HCT116 (cell line): ENCODE results near the gene MCRS1. TPM values are rescaled to one million over a fixed set of nuclear protein-coding genes. Genes with fewer than 3 reads are reported as not detected.
A peak's percentile ranks its signal among the peaks of the same experiment; 100 is the strongest.

Experiments used
- ATAC-seq: fragments of 200-7000 bp; cut with Tn5 transposase; 2 replicates; pipeline ENCODE4 v1.9.1; 2020; ENCODE audit warnings: mild to moderate bottlenecking, moderate library complexity
- BruUV-seq: library from RNA; stranded (reverse); fragments of 400-500 nt; replicated peaks from 2 replicates; lab custom pipeline; 2021; lab: Mats Ljungman, UMichigan
- CTCF ChIA-PET: fragments of 300-600 bp; sonication (Branson Sonifier 250); formaldehyde crosslinking; loops from one replicate; lab custom pipeline; 2021; ENCODE audit warnings: antibody characterized with exemption; lab: Charles Lee
- POLR2A ChIA-PET: fragments of 300-600, 350-600 bp; sonication (Branson Sonifier 250); formaldehyde crosslinking; loops from one replicate; lab custom pipeline; 2021; ENCODE audit warnings: antibody characterized with exemption; lab: Charles Lee
- RAD21 ChIA-PET, 2 experiments: fragments of 300-600 bp; sonication (Branson Sonifier 250); formaldehyde crosslinking; loops; one replicate each; lab custom pipeline; 2023; ENCODE audit warnings: low total read pairs in 2 of 2; ENCODE audit not compliant: uncharacterized antibody in 2 of 2, unreplicated experiment in 2 of 2, low non-redundant PET in 1 of 2; lab: Charles Lee
- DNase-seq: peaks from one replicate; pipeline ENCODE4 v3.0.0-alpha.2; 2010; ENCODE audit warnings: low read depth, low spot score
- H2AFZ ChIP-seq: fragments of 200-600 bp; shearing (Covaris generic), sonication (generic); 2 replicates; pipeline ENCODE4 v1.6.1; 2017; ENCODE audit warnings: low read depth, mixed run types, mixed read lengths, antibody characterized with exemption, low read length; ENCODE audit not compliant: poor library complexity, severe bottlenecking
- H3K27ac ChIP-seq: 2 replicates; pipeline ENCODE4 v1.5.1; 2012; ENCODE audit warnings: low read depth, low read length
- H3K27me3 ChIP-seq: fragments of 200-600 bp; sonication (generic); 2 replicates; pipeline ENCODE4 v1.6.1; 2016; ENCODE audit warnings: mixed run types, low read length, mixed read lengths; ENCODE audit not compliant: insufficient read depth
- H3K36me3 ChIP-seq, 2 experiments: fragments of 200-500 bp in 1 of 2; fragments of 200-600 bp in 1 of 2; sonication (Bioruptor generic) in 1 of 2; sonication (generic) in 1 of 2; 2 replicates each; pipeline versions ENCODE4 v1.5.1 to v1.6.1; 2014 to 2016; ENCODE audit warnings: low read length in 2 of 2, inconsistent platforms in 1 of 2, mixed read lengths in 1 of 2, mixed run types in 1 of 2; ENCODE audit not compliant: insufficient read depth in 2 of 2, control insufficient read depth in 1 of 2
- H3K4me1 ChIP-seq, 2 experiments: fragments of 200-600 bp in 1 of 2; sonication (generic) in 1 of 2; 2 replicates each; pipeline versions ENCODE4 v1.5.1 to v1.6.1; 2012 to 2017; ENCODE audit warnings: low read length in 2 of 2, inconsistent platforms in 1 of 2, mild to moderate bottlenecking in 1 of 2, mixed read lengths in 1 of 2, mixed run types in 1 of 2, moderate library complexity in 1 of 2; ENCODE audit not compliant: insufficient read depth in 2 of 2, control insufficient read depth in 1 of 2
- H3K4me2 ChIP-seq: fragments of 200-600 bp; sonication (generic); 2 replicates; pipeline ENCODE4 v1.6.1; 2017; ENCODE audit warnings: mixed run types, low read length, mixed read lengths
- H3K4me3 ChIP-seq, 2 experiments: fragments of 200-600 bp in 1 of 2; sonication (generic) in 1 of 2; replicated peaks in 1 of 2; 2 replicates each; pipeline ENCODE4 v1.5.1; 2011 to 2016; ENCODE audit warnings: low read length in 2 of 2, control low read depth in 1 of 2, low read depth in 1 of 2, mild to moderate bottlenecking in 1 of 2, mixed read lengths in 1 of 2, mixed run types in 1 of 2
- H3K79me2 ChIP-seq: fragments of 200-600 bp; sonication (generic); 2 replicates; pipeline ENCODE4 v1.6.1; 2017; ENCODE audit warnings: mild to moderate bottlenecking, mixed run types, low read length, moderate library complexity, mixed read lengths; ENCODE audit not compliant: insufficient read depth
- H3K9ac ChIP-seq: fragments of 200-600 bp; sonication (generic); 2 replicates; pipeline ENCODE4 v1.6.1; 2016; ENCODE audit warnings: low read length, mixed read lengths
- H3K9me2 ChIP-seq: fragments of 200-600 bp; sonication (generic), shearing (Covaris generic); 2 replicates; pipeline ENCODE4 v1.6.1; 2017; ENCODE audit warnings: mixed run types, mild to moderate bottlenecking, moderate library complexity; ENCODE audit not compliant: insufficient read depth
- H3K9me3 ChIP-seq, 2 experiments: fragments of 200-500 bp in 1 of 2; fragments of 200-600 bp in 1 of 2; sonication (Bioruptor generic) in 1 of 2; sonication (generic) in 1 of 2; 2 replicates each; pipeline ENCODE4 v1.6.1; 2014 to 2017; ENCODE audit warnings: low read length in 2 of 2, mixed read lengths in 2 of 2, inconsistent platforms in 1 of 2, low read depth in 1 of 2, mild to moderate bottlenecking in 1 of 2, mixed run types in 1 of 2, moderate library complexity in 1 of 2; ENCODE audit not compliant: control insufficient read depth in 1 of 2, insufficient read depth in 1 of 2
- H4K20me1 ChIP-seq: fragments of 200-600 bp; sonication (generic), shearing (Covaris generic); 2 replicates; pipeline ENCODE4 v1.6.1; 2017; ENCODE audit warnings: mixed run types, mild to moderate bottlenecking, moderate library complexity; ENCODE audit not compliant: insufficient read depth
- CTCF ChIP-seq, 3 experiments: fragments of 200-600 bp in 1 of 3; sonication (generic) in 1 of 3; IDR thresholded peaks in 2 of 3; conservative IDR thresholded peaks in 1 of 3; 2 replicates each; pipeline ENCODE4 v1.5.1; 2012 to 2017; ENCODE audit warnings: low read depth in 2 of 3, low read length in 2 of 3, antibody characterized with exemption in 1 of 3, borderline replicate concordance in 1 of 3, control low read depth in 1 of 3, mild to moderate bottlenecking in 1 of 3, mixed read lengths in 1 of 3, mixed run types in 1 of 3, moderate library complexity in 1 of 3; ENCODE audit not compliant: insufficient read depth in 1 of 3
- EZH2 ChIP-seq: fragments of 200-600 bp; sonication (generic); IDR thresholded peaks from 2 replicates; pipeline ENCODE4 v1.6.1; 2017; ENCODE audit warnings: antibody characterized with exemption, mixed run types
- EZH2phosphoT487 ChIP-seq: fragments of 200-600 bp; IDR thresholded peaks from 2 replicates; pipeline ENCODE4 v1.6.1; 2018; ENCODE audit warnings: antibody characterized with exemption, borderline replicate concordance
- JUND ChIP-seq: IDR thresholded peaks from 2 replicates; pipeline ENCODE4 v1.6.1; 2012
- POLR2AphosphoS5 ChIP-seq: IDR thresholded peaks from 2 replicates; pipeline ENCODE4 v1.6.1; 2011; ENCODE audit warnings: mild to moderate bottlenecking, low read depth, low read length, moderate library complexity
- RAD21 ChIP-seq: IDR thresholded peaks from 2 replicates; pipeline ENCODE4 v1.6.1; 2012; ENCODE audit warnings: low read depth, mild to moderate bottlenecking
- TCF7L2 ChIP-seq: IDR thresholded peaks from 2 replicates; pipeline ENCODE4 v1.7.0; 2011; ENCODE audit warnings: borderline replicate concordance, inconsistent platforms; ENCODE audit not compliant: insufficient read depth, insufficient read length; ENCODE audit errors: extremely low read depth
- ZNF274 ChIP-seq: fragments of 200-500 bp; sonication (Bioruptor generic); IDR thresholded peaks from 2 replicates; pipeline ENCODE4 v1.6.1; 2014; ENCODE audit warnings: mild to moderate bottlenecking, low read depth, low read length, inconsistent platforms
- intact Hi-C: fragments of 100-400 bp; cut with micrococcal nuclease; formaldehyde crosslinking; loops from 2 replicates; pipeline ENCODE4 v1.10.0; 2022
- total RNA-seq: library from RNA; stranded (reverse); gene quantifications from one replicate; pipeline ENCODE4 v1.2.1, GENCODE V29; 2021; ENCODE audit not compliant: unreplicated experiment
- TF ChIP-seq, protein P1 (sequence below): IDR thresholded peaks from 2 replicates; pipeline ENCODE4 v1.6.1; 2012
- TF ChIP-seq, protein P2 (sequence below): IDR thresholded peaks from 2 replicates; pipeline ENCODE4 v1.6.1; 2012

The MCRS1 gene
- total RNA-seq, 1 experiment from 2014 or later = 91.9 TPM

- RAD21 ChIA-PET = no interaction called here
- H3K9ac ChIP-seq = no peak overlapping the region
- no peaks in the 10 kb centered on the region for H4K20me1 ChIP-seq
- ATAC-seq = no peak
- POLR2A ChIA-PET = no interaction called here
- H3K27ac ChIP-seq = no peak overlapping the region
- CTCF ChIA-PET = no interaction called here
- TF ChIP-seq EZH2phosphoT487 = no peak
- TF ChIP-seq JUND = no peak
- TF ChIP-seq, protein P1, sequence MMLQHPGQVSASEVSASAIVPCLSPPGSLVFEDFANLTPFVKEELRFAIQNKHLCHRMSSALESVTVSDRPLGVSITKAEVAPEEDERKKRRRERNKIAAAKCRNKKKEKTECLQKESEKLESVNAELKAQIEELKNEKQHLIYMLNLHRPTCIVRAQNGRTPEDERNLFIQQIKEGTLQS = no peak
- no peak for TF ChIP-seq RAD21
- TF ChIP-seq POLR2AphosphoS5 = no peak
- TF ChIP-seq, all 23 proteins: peak for 0
- Histone ChIP-seq H2AFZ (no peak overlapping the region), H3K9me3 (no peaks in the 10 kb centered on the region), H3K27me3 (no peaks in the 10 kb centered on the region), H3K4me1 (no peaks in the 10 kb centered on the region), H3K79me2 (no peaks in the 10 kb centered on the region), H3K9me2 (no peaks in the 10 kb centered on the region), H3K36me3 (peaks cover 0 to 2% of the 10 kb centered on the region in 2 experiments; a peak in 1 of 4 replicates), H3K4me2 (no peak overlapping the region), H3K4me3 (no peak overlapping the region)
- no TSS peak for BruUV-seq
- intact Hi-C loops = no loop called here
- DNase-seq = no peak
Measured at GRCh38 chr12:49588281-49588680, 20.3 kb upstream of the MCRS1 start.

DNA sequence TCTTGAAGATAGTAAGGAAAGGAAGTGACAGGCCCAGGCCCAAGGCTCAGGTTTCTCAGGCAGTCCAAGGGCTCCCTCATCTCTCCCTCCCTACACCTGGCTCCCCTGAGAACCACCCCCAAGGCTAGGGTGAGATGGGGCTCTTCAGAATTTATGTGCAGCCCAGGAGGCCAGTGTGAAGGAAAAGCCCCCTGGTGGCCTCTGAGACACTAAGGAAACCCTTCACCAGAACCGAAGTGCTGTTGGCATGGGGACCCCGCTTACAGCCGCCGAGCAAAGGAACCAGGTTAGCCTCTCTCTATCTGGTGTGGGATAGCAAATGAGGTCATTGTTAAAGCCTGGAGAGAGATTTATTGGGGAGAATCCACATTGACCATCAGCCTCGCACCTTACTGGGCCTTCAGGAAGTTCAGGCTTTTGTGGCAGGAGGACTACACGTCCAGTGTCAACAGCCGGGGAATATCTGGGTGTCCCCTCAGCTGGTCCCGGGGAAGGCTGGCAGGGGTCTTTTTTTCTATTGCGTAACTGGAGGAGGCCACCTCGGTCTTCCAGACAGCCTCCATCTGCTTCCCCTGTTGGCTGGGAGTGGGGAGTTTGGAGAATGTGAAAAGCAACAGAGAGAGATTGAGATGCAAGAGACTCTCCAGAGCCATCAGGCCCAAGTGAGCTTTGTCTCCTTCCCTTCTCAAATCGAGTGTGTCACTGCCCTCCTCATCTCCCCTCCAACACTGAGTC, 19.4 kb upstream of the MCRS1 start:
- TF ChIP-seq TCF7L2 (no peak), RAD21 (no peak), CTCF (IDR thresholded peaks at IDR 0.05 in 2 of 3, conservative IDR thresholded peaks at IDR 0.05 in 1 of 3; ENCODE audit: borderline replicate concordance in 1 of 3, insufficient read depth in 1 of 3, low read depth in 2 of 3, low read length in 2 of 3) (peak in 1 of 3 experiments; percentile 8; a peak in 1 of 6 replicates), EZH2 (no peak), ZNF274 (no peak)
- TF ChIP-seq, protein P2, sequence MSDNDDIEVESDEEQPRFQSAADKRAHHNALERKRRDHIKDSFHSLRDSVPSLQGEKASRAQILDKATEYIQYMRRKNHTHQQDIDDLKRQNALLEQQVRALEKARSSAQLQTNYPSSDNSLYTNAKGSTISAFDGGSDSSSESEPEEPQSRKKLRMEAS = no peak
- Histone ChIP-seq H2AFZ (no peak overlapping the region), H3K9me2 (no peaks in the 10 kb centered on the region), H4K20me1 (no peaks in the 10 kb centered on the region), H3K9me3 (no peaks in the 10 kb centered on the region), H3K4me3 (no peak overlapping the region), H3K27me3 (no peaks in the 10 kb centered on the region), H3K4me2 (no peak overlapping the region), H3K27ac (no peak overlapping the region), H3K36me3 (peaks cover 0 to 2% of the 10 kb centered on the region in 2 experiments; a peak in 1 of 4 replicates), H3K9ac (no peak overlapping the region), H3K79me2 (no peaks in the 10 kb centered on the region), H3K4me1 (no peaks in the 10 kb centered on the region)
- intact Hi-C loops = no loop called here
- ATAC-seq (no peak; the same call in 1 of the 2 replicates), DNase-seq (no peak)
- ChIA-PET RAD21 (no interaction called here), CTCF (no interaction called here), POLR2A (no interaction called here)
- BruUV-seq = no TSS peak
